Esophagus squamous epithelium (tissue), 4 donors: Measurements from ENCODE around the gene CCL2.

ENCODE experiments used
- CTCF ChIP-seq, 6 experiments: fragments of 450-650 bp in 4 of 6; fragments of 200-600 bp in 2 of 6; sonication (generic) in 2 of 6; IDR thresholded peaks; one replicate each; pipeline ENCODE4 v1.5.1; 2016 to 2019; ENCODE audit warnings: antibody characterized with exemption in 6 of 6, mild to moderate bottlenecking in 4 of 6, moderate library complexity in 4 of 6
- POLR2A ChIP-seq, 4 donors: fragments of 450-650 bp; IDR thresholded peaks; one replicate each; pipeline ENCODE4 v1.6.1; 2017; ENCODE audit warnings: antibody characterized with exemption in 4 of 4, mild to moderate bottlenecking in 4 of 4, moderate library complexity in 3 of 4

- no peak for TF ChIP-seq CTCF (IDR thresholded peaks at IDR 0.05)
- TF ChIP-seq POLR2A (IDR thresholded peaks at IDR 0.05) = no peak
These were observed 28.9 kb upstream of the CCL2 start for GRCh38 chr17:34226011-34226743.
